ENCODE data around the gene ST3GAL4.

- TF ChIP-seq CTCF (IDR thresholded peaks at IDR 0.05) (no peak), POLR2A (IDR thresholded peaks at IDR 0.05) (no peak), POLR2AphosphoS5 (IDR thresholded peaks at IDR 0.05) (no peak)
Measured at GRCh38 chr11:126424471-126425039, 69.1 kb downstream of the ST3GAL4 start.
